Calu3 (cell line): ENCODE measurements around the gene PROK2. TPM values are rescaled to one million over a fixed set of nuclear protein-coding genes. Genes with fewer than 3 reads are reported as not detected.

Experiments
- BruUV-seq: library from RNA; stranded (reverse); fragments of 400-500 nt; replicated peaks from 2 replicates; lab custom pipeline; 2021; lab: Mats Ljungman, UMichigan
- CTCF ChIA-PET: fragments of 300-600 bp; sonication (Branson Sonifier 250); formaldehyde crosslinking; loops from one replicate; lab custom pipeline; 2022; ENCODE audit warnings: antibody characterized with exemption; lab: Charles Lee
- DNase-seq: peaks from one replicate; pipeline ENCODE4 v3.0.0; 2022
- H3K27ac Mint-ChIP-seq: one replicate; pipeline ENCODE4 v1.8.0; 2022; ENCODE audit warnings: mixed read lengths; ENCODE audit not compliant: unreplicated experiment
- H3K27me3 Mint-ChIP-seq: one replicate; pipeline ENCODE4 v1.8.0; 2022; ENCODE audit warnings: mixed read lengths; ENCODE audit not compliant: unreplicated experiment
- H3K36me3 Mint-ChIP-seq: one replicate; pipeline ENCODE4 v1.8.0; 2022; ENCODE audit warnings: mild to moderate bottlenecking, moderate library complexity, mixed read lengths; ENCODE audit not compliant: insufficient read depth, unreplicated experiment
- H3K4me1 Mint-ChIP-seq: one replicate; pipeline ENCODE4 v1.8.0; 2022; ENCODE audit warnings: mild to moderate bottlenecking, low read depth, mixed read lengths; ENCODE audit not compliant: unreplicated experiment
- H3K4me3 Mint-ChIP-seq: one replicate; pipeline ENCODE4 v1.8.0; 2022; ENCODE audit warnings: mild to moderate bottlenecking, low read depth, moderate library complexity, mixed read lengths; ENCODE audit not compliant: unreplicated experiment
- H3K9me3 Mint-ChIP-seq: one replicate; pipeline ENCODE4 v1.8.0; 2022; ENCODE audit warnings: low read depth, mixed read lengths; ENCODE audit not compliant: unreplicated experiment
- CTCF ChIP-seq: fragments of 200-600 bp; IDR thresholded peaks from one replicate; pipeline ENCODE4 v1.8.0; 2022; ENCODE audit warnings: antibody characterized with exemption; ENCODE audit not compliant: unreplicated experiment
- intact Hi-C: fragments of 100-400 bp; cut with micrococcal nuclease; formaldehyde crosslinking; loops from one replicate; pipeline ENCODE4 v1.10.0; 2022; ENCODE audit not compliant: unreplicated experiment
- total RNA-seq: library from RNA; stranded (reverse); gene quantifications from 2 replicates; pipeline ENCODE4 v1.2.3, GENCODE V29; 2022

The PROK2 gene
- total RNA-seq, 1 experiment from 2014 or later: not detected

GRCh38 chr3:71813073-71813472 is 28.1 kb upstream of the PROK2 start:
- DNase-seq: no peak
- CTCF ChIA-PET: no interaction called here
- no peak for TF ChIP-seq CTCF
- no peaks in the 10 kb centered on the region for H3K27me3 Mint-ChIP-seq
- no peaks in the 10 kb centered on the region for H3K4me1 Mint-ChIP-seq
- no peak overlapping the region for H3K27ac Mint-ChIP-seq
- intact Hi-C loops: no loop called here
- no peak overlapping the region for H3K4me3 Mint-ChIP-seq
- H3K36me3 Mint-ChIP-seq: no peaks in the 10 kb centered on the region
- BruUV-seq: no TSS peak
- no peaks in the 10 kb centered on the region for H3K9me3 Mint-ChIP-seq

DNA sequence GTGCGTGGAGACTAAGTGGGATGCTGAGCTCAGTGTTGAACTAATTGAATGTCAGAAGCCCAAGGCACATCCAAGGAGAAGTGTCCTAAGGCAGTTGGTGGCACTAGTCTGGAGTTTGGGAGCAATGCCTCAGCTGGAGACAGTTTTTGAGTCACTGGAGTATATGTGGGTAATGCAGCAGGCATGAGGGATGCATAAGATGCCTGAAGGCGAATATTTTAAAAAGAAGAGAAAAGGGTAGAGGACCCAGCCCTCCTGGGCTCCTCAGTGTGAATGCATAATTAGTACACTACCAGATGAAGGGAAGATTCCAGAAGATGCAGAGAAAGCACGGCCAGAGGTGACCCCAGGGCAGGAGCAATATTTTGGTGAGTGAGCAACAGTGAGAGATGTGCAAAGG is 25.1 kb upstream of the PROK2 start:
- Mint-ChIP-seq H3K4me3 (no peak overlapping the region), H3K27me3 (no peaks in the 10 kb centered on the region), H3K9me3 (no peaks in the 10 kb centered on the region), H3K4me1 (no peaks in the 10 kb centered on the region), H3K27ac (no peak overlapping the region), H3K36me3 (no peaks in the 10 kb centered on the region)
- intact Hi-C loops: no loop called here
- CTCF ChIA-PET: no interaction called here
- TF ChIP-seq CTCF: no peak
- BruUV-seq: no TSS peak
- DNase-seq: no peak

DNA sequence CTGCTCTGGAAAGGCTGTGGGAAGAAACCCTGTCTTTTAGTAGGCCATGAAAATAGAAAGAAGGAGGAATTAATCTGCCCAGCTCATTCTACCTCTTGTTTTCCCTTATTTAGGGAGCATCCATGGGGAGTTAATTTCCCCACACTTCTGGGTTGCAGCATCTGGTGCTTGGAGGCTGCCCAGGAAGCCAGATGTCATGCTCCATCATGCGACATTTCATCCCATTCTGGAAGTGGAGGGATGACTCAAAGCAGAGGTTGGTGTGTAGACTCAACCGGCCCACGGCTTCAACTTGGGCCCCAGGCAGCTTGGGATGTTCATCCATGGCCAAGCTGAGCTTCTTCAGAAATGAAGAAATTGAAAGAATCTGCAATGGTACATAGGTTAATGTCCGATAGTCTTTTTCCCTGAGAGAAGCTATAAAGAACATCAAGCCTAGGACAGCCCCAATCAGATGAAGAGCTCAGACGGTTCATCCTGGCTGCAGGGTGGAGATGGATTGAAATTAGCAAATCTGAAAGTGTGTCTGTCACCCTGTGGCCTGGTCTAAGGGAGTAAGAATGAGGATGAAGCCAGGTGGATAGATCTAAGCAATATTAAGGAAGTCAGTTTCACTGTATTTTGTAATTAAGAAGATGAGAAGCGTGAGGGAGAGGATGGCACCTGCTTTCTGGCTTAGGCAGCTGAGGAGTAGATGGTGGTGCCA is 24.5 kb upstream of the PROK2 start:
- Mint-ChIP-seq H3K27me3 (no peaks in the 10 kb centered on the region), H3K27ac (no peak overlapping the region), H3K4me1 (no peaks in the 10 kb centered on the region), H3K4me3 (no peak overlapping the region), H3K36me3 (no peaks in the 10 kb centered on the region), H3K9me3 (no peaks in the 10 kb centered on the region)
- DNase-seq: no peak
- CTCF ChIA-PET: no interaction called here
- intact Hi-C loops: no loop called here
- BruUV-seq: no TSS peak
- no peak for TF ChIP-seq CTCF

DNA sequence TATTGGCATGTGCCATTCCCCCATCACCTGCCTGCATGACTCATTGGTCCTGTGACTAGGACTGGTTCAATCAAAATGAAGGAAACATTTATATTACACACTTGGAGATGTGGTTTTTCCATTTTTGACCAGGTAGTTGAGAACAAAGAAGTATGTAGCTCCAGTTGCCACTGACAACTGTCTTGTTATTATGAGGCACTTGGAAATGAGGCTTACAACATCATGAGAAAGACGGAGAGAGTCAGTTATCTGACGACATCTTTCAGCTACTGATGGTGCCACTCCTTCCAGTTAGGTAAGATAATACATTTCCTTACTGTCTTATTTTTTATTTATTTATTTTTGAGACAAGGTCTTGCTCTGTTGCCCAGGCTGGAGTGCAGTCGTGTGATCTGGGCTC is 21.8 kb upstream of the PROK2 start:
- CTCF ChIA-PET: interaction anchor here (0.5 kb wide), 1 partner anchor 18 kb away, joined by 5 read pairs; no protein-coding TSS in a partner anchor

More for the DNA sequence above, 21.8 kb upstream of the PROK2 start:
- intact Hi-C loops: no loop called here
- Mint-ChIP-seq H3K4me3 (no peak overlapping the region), H3K4me1 (no peaks in the 10 kb centered on the region), H3K9me3 (no peaks in the 10 kb centered on the region), H3K36me3 (no peaks in the 10 kb centered on the region), H3K27me3 (peaks cover 17% of the 10 kb centered on the region), H3K27ac (no peak overlapping the region)
- no TSS peak for BruUV-seq
- no peak for DNase-seq
- no peak for TF ChIP-seq CTCF
